Natural killer cell (primary cell): Measurements from ENCODE around the gene NFKBIA. TPM values are rescaled to one million over a fixed set of nuclear protein-coding genes. Genes with fewer than 3 reads are reported as not detected.

Source experiments
- ATAC-seq, 3 donors: fragments of 150-1000 bp in 2 of 3; fragments of 200-7000 bp in 1 of 3; cut with Tn5 transposase; 1 replicate in 1 of 3; 2 replicates in 2 of 3; pipeline ENCODE4 v1.10.0; 2021; ENCODE audit warnings: mild to moderate bottlenecking in 2 of 3, moderate library complexity in 2 of 3
- DNase-seq, 2 donors: peaks; one replicate each; pipeline versions ENCODE4 v3.0.0 to v3.0.0-alpha.2; 2013 to 2021; ENCODE audit warnings: mixed read lengths in 1 of 2
- H3K27ac ChIP-seq: one replicate; pipeline ENCODE4 v1.5.1; 2013; ENCODE audit warnings: mild to moderate bottlenecking, low read length
- H3K27me3 ChIP-seq: one replicate; pipeline ENCODE4 v1.6.1; 2013; ENCODE audit warnings: low read length; ENCODE audit not compliant: control insufficient read depth, insufficient read depth
- H3K36me3 ChIP-seq: one replicate; pipeline ENCODE4 v1.6.1; 2013; ENCODE audit warnings: low read length; ENCODE audit not compliant: control insufficient read depth, insufficient read depth
- H3K4me1 ChIP-seq: one replicate; pipeline ENCODE4 v1.6.1; 2013; ENCODE audit warnings: low read length; ENCODE audit not compliant: control insufficient read depth, insufficient read depth
- H3K4me3 ChIP-seq: one replicate; pipeline ENCODE4 v1.5.1; 2013; ENCODE audit warnings: low read length
- H3K9me3 ChIP-seq: one replicate; pipeline ENCODE4 v1.6.1; 2013; ENCODE audit warnings: low read length; ENCODE audit not compliant: control insufficient read depth, insufficient read depth
- H3K27ac Mint-ChIP-seq, 2 donors: one replicate each; pipeline ENCODE4 v1.8.0; 2022; ENCODE audit warnings: mild to moderate bottlenecking in 2 of 2, mixed read lengths in 2 of 2, moderate library complexity in 1 of 2
- H3K27me3 Mint-ChIP-seq, 2 donors: one replicate each; pipeline ENCODE4 v1.8.0; 2022; ENCODE audit warnings: low read depth in 2 of 2, mixed read lengths in 2 of 2
- H3K36me3 Mint-ChIP-seq: one replicate; pipeline ENCODE4 v1.8.0; 2022; ENCODE audit warnings: mixed read lengths
- H3K4me1 Mint-ChIP-seq, 2 donors: one replicate each; pipeline ENCODE4 v1.8.0; 2022; ENCODE audit warnings: mixed read lengths in 2 of 2
- H3K4me3 Mint-ChIP-seq: one replicate; pipeline ENCODE4 v1.8.0; 2022; ENCODE audit warnings: mild to moderate bottlenecking, moderate library complexity, mixed read lengths
- H3K9me3 Mint-ChIP-seq, 2 donors: one replicate each; pipeline ENCODE4 v1.8.0; 2022; ENCODE audit warnings: mixed read lengths in 2 of 2
- CTCF ChIP-seq: fragments of 200-600 bp; IDR thresholded peaks from one replicate; pipeline ENCODE4 v1.8.0; 2022; ENCODE audit warnings: antibody characterized with exemption
- WGBS: methylation state at CpG from one replicate; pipeline ENCODE4 v1.1.7; 2013; ENCODE audit warnings: missing lambda C conversion rate; ENCODE audit not compliant: insufficient coverage; 5-methylcytosine and 5-hydroxymethylcytosine counted together
- intact Hi-C: fragments of 100-400 bp; cut with micrococcal nuclease; formaldehyde crosslinking; loops from one replicate; pipeline ENCODE4 v1.14.2; 2022
- total RNA-seq, 4 donors: library from RNA; stranded (reverse); fragments of 120-200 nt in 1 of 4; gene quantifications; one replicate each; pipeline versions ENCODE4 v1.2.3 to v1.2.4, GENCODE V29; 2013 to 2022

NFKBIA gene
- total RNA-seq, 3 donors from 2014 or later (not counting 1 experiment from before 2014, with no cell fraction given) = 2,039 to 3,339 (median 2,499) TPM

GRCh38 chr14:35412272-35413056 is 7.9 kb upstream of the NFKBIA start:
- H3K36me3 ChIP-seq = no peaks in the 10 kb centered on the region
- no peaks in the 10 kb centered on the region for H3K9me3 ChIP-seq
- DNase-seq (no peak), ATAC-seq (no peak)
- intact Hi-C loops = loop anchor here (1.0 to 10.0 kb wide), 3 partner anchors 184 to 392 kb away; partner anchors contain the start of gene RALGAPA1
- no peaks in the 10 kb centered on the region for H3K36me3 Mint-ChIP-seq
- no peak overlapping the region for H3K4me3 Mint-ChIP-seq
- no peak overlapping the region for H3K27ac ChIP-seq
- H3K27me3 ChIP-seq = no peaks in the 10 kb centered on the region
- H3K27ac Mint-ChIP-seq = peak overlapping the region in 1 of 2 donors; percentile 28
- no peaks in the 10 kb centered on the region for H3K9me3 Mint-ChIP-seq
- H3K27me3 Mint-ChIP-seq = no peaks in the 10 kb centered on the region
- peaks cover 37% of the 10 kb centered on the region for H3K4me1 ChIP-seq
- TF ChIP-seq CTCF = no peak
- no peak overlapping the region for H3K4me3 ChIP-seq
- WGBS = 85% methylated on average over 12 of the region's 12 CpGs
- H3K4me1 Mint-ChIP-seq = peaks cover 41 to 43% of the 10 kb centered on the region in 2 donors

- Histone ChIP-seq H3K4me3 (no peak overlapping the region), H3K36me3 (no peaks in the 10 kb centered on the region), H3K27me3 (no peaks in the 10 kb centered on the region), H3K9me3 (no peaks in the 10 kb centered on the region), H3K4me1 (peaks cover 21% of the 10 kb centered on the region), H3K27ac (no peak overlapping the region)
- Mint-ChIP-seq H3K4me3 (no peak overlapping the region), H3K4me1 (peaks cover 35 to 39% of the 10 kb centered on the region in 2 donors), H3K27me3 (no peaks in the 10 kb centered on the region), H3K27ac (peak overlapping the region in 1 of 2 donors; percentile 43), H3K9me3 (no peaks in the 10 kb centered on the region), H3K36me3 (no peaks in the 10 kb centered on the region)
- 91% methylated on average over 6 of the region's 6 CpGs for WGBS
- no peak for ATAC-seq
- no peak for TF ChIP-seq CTCF
- no peak for DNase-seq
- intact Hi-C loops = loop anchor here (10.0 kb wide), 1 partner anchor 394 kb away; the partner anchor contains the start of gene RALGAPA1
Observed at GRCh38 chr14:35410858-35411257, 6.3 kb upstream of the NFKBIA start.

GRCh38 chr14:35409595-35409994 is 5.0 kb upstream of the NFKBIA start:
- Histone ChIP-seq H3K27me3 (no peaks in the 10 kb centered on the region), H3K9me3 (no peaks in the 10 kb centered on the region), H3K36me3 (no peaks in the 10 kb centered on the region), H3K4me1 (peaks cover 22% of the 10 kb centered on the region), H3K27ac (no peak overlapping the region), H3K4me3 (no peak overlapping the region)
- Mint-ChIP-seq H3K36me3 (no peaks in the 10 kb centered on the region), H3K27ac (no peak overlapping the region), H3K9me3 (no peaks in the 10 kb centered on the region), H3K27me3 (no peaks in the 10 kb centered on the region), H3K4me1 (peaks cover 35 to 39% of the 10 kb centered on the region in 2 donors), H3K4me3 (no peak overlapping the region)
- 91% methylated on average over 1 of the region's 1 CpG for WGBS
- intact Hi-C loops = no loop called here
- no peak for ATAC-seq
- TF ChIP-seq CTCF = no peak
- no peak for DNase-seq
